GM13976 (cell line): ENCODE results near the gene RNF146.
"Not testable (repeated sequence)": the region's sequence is repeated elsewhere in the genome, so short reads cannot be mapped to it uniquely, and the experiment has no call there.

Experiments
- DNase-seq: peaks from one replicate; pipeline ENCODE4 v3.0.0; 2012; ENCODE audit warnings: low spot score
- CTCF ChIP-seq: IDR thresholded peaks from 2 replicates; pipeline ENCODE4 v1.5.1; 2012; ENCODE audit warnings: borderline replicate concordance, mild to moderate bottlenecking; ENCODE audit not compliant: insufficient read depth; ENCODE audit errors: extremely low read depth, missing control alignments, control extremely low read depth
- in situ Hi-C: fragments of 300-500 bp; cut with MboI; formaldehyde crosslinking; loops from one replicate; pipeline ENCODE4 v1.12.0; 2022; ENCODE audit warnings: low sequenced_read_pairs, mixed read lengths, inconsistent platforms; ENCODE audit not compliant: unreplicated experiment

RNF146 gene

GRCh38 chr6:127317388-127318128 is 50.9 kb downstream of the RNF146 start:
- in situ Hi-C loops = loop anchor here (25.0 kb wide), 1 partner anchor 220 kb away; no protein-coding TSS in a partner anchor
- no peak for TF ChIP-seq CTCF
- DNase-seq = no peak

- in situ Hi-C loops = loop anchor here (25.0 kb wide), 1 partner anchor 218 kb away; no protein-coding TSS in a partner anchor
- no peak for DNase-seq
- TF ChIP-seq CTCF = no peak
These were observed 53.0 kb downstream of the RNF146 start for GRCh38 chr6:127319686-127320085.

GRCh38 chr6:127328043-127328609 is 61.5 kb downstream of the RNF146 start:
- DNase-seq = no peak
- in situ Hi-C loops = no loop called here
- TF ChIP-seq CTCF = no peak

GRCh38 chr6:127331256-127331655 is 64.6 kb downstream of the RNF146 start:
- in situ Hi-C loops, DNase-seq: not testable (repeated sequence)

GRCh38 chr6:127332383-127332961 is 65.8 kb downstream of the RNF146 start:
- no peak for TF ChIP-seq CTCF
- in situ Hi-C loops = no loop called here
- no peak for DNase-seq
